Inferior parietal cortex (tissue), 1 donor: ENCODE measurements around the gene FER1L5.

ENCODE experiments used
- DNase-seq: peaks from one replicate; pipeline ENCODE4 v3.0.0-alpha.2; 2016; ENCODE audit errors: extremely low spot score

The FER1L5 gene

GRCh38 chr2:96680561-96681141, 38.1 kb downstream of the FER1L5 start:
- no peak for DNase-seq

- no peak for DNase-seq
Observed at GRCh38 chr2:96681540-96681939, 39.0 kb downstream of the FER1L5 start.

DNA sequence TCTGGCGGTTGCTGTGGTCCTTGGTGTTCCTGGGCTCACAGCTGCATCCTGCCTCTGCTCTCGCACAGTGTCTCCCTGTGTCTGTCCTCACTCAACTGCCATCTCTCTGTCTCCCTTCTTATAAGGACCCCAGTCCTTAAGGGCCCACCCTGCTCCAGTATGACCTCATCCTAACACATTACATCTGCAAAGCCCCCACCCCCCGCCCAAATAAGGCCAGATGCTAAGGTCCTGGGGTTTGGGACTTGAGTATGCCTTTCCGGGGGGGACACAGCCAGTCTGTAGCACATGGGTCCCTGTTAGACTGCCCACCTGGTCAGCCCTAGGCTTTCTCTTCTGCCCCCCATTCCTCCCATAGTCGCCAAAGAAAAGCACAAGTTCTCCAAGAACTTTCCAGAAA, 40.7 kb downstream of the FER1L5 start:
- no peak for DNase-seq

- no peak for DNase-seq
Observed at GRCh38 chr2:96683972-96684820, 41.6 kb downstream of the FER1L5 start.

DNA sequence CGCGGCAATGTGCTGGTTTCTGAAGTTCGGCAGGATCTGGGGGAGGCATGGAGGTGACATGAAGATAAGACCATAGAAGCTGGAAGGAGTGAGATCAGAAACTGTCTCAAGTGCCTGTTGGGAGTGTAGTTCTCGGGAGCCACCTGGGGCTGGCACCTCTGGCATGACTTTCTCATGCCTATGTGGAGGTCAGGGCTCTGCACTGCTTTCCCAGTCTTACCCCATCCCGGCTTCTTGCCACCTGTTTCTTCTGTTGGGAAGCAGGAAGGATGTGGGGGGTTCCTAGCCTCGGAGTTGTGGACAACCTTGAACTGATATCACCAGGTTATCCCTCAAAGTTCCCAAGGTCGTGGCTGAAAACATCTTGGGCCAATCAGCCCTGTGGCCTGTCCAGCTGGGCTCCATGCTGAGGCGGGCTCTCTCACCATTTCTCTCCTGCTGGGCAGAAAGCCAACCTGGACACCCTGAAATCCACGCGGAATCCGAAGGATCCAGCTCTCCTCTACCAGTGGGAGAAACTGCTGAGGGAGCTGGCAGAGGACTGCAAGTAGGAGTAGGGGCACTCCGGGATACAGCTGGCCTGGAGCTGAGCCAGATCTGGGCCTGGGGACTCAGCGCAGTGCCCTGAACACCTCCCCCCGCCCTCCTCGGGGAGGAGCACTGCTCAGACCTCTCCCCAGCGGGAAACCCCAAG, 42.5 kb downstream of the FER1L5 start:
- no peak for DNase-seq

DNA sequence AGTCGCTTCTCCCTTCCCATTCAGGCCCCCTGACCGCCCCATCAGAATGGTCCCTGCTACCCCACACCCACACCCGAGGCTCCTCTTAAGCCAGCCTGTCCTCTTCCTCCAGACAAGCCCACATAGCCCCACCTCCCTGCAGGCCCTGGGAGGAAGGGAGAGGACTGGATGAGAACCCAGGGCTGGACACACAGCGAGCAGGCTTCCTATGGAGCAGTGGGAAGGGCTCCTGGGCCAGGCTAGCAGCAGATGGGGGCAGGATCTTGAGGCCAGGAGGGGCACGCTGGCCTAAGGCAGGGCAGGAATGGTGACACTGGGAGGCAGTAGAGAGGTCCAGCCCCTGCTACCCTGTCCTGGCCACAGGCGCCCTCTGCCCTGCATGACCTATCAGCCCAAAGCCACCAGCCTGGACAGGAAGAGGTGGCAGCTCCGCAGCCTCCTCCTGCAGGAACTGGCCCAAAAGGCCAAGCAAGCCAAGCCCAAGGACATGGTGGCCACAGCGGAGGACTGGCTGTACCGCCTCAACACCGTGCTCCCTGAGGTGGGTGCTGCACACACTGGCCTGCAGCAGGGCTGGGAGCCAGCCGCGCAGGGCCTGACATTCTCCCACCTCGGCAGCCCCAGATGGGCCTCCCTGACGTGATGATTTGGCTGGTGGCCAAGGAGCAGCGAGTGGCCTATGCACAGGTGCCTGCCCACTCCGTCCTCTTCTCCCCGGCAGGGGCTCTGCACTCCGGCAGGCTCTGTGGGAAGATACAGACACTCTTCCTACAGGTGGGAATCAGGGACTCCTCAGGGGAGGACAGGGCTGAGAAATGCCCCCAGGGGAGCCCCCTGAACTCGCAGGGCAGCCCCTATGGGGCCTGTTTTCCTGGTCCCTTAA, 43.3 kb downstream of the FER1L5 start:
- DNase-seq = no peak

DNA sequence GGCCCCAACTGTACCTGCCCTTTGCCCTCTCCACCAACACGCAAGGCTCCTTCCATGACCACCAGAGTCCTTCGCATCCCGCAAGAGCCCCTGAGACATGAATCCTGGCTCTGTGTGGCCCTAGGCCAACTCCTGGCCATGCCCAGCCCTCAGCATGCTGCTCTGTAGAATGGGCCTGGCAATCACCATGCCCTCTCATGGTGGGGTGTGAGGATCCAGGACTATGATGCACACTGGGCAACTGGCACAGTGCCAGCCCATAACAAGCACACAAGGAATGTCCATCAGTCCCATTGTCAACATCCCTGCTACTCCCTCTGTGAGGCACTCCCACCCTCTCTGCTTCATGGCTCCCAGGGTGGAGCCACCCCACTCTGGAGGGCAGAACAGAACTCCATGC, 44.7 kb downstream of the FER1L5 start:
- no peak for DNase-seq

- DNase-seq = no peak
Observed at GRCh38 chr2:96687711-96688640, 45.4 kb downstream of the FER1L5 start.

DNA sequence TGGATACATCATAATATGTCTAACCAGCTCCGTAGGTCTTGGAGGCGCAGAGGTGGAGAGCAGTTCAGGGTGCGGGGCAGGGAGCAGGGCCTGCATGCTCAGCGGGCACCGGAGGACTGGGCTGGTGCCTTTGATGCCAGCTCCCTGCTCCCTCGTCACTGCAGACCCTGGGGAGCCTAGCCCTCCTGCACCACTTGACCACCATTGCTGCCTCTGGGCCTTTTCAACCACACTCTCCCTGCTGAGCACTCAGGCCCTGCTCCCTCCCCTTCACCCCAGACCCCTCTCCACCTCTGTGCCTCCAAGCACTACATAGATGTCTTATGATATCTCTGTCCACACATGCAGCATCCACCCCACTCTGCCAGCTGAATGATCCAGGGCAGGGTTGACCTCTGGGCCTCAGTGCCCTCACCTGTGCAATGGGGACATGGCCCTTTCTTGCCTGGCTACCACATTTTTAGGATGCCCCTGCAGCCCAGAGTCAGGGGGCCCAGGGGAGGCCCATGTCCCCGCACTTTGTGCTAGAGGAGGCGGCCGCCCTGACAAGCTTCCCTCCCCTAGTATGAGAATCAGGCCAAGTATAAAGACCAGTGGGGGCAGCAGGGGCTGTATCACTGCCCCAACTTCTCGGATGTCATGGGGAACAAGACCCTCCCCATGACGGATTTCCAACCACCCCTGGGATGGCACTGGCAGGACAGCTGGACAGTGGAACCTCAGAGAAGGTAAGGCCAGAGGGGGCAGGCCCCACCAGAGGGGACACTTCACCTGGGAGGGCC, 46.3 kb downstream of the FER1L5 start:
- DNase-seq = no peak

- no peak for DNase-seq
Observed at GRCh38 chr2:96689431-96689991, 46.9 kb downstream of the FER1L5 start.

DNA sequence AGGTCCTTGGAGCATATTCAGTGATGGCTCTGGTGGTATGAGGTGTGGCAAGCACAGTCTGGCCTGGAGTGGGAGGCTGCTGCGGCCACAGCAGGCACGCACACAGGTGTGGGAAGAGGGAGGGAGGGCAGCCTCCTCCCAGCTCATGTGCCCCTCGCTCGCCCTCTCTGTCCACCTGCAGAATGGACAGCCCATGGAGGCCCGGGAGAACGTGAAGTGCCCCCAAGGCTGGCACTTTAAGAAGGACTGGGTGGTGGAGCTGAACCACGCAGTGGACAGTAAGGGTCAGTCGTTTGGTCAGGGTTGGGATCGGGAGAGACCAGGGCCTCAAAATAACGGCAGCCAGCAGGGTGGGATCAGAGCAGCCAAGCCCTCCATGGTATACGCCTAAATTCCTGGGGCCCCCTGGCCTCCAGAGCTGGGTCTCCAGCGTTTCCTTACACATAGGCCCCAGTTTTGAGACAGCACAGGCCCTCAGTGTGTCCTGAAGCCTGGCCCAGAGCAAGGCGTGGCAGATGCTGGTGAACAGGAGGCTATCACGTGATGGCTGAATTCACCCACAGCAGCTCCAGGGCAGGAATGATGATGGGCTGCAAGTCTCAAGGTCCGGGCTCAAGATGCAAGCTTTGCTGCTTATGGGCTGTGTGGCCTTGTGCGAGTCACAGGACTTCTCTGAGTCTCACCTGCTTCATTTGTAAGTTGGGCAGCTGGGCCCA, 47.9 kb downstream of the FER1L5 start:
- DNase-seq = no peak

GRCh38 chr2:96691022-96691612, 48.6 kb downstream of the FER1L5 start:
- DNase-seq = no peak

DNA sequence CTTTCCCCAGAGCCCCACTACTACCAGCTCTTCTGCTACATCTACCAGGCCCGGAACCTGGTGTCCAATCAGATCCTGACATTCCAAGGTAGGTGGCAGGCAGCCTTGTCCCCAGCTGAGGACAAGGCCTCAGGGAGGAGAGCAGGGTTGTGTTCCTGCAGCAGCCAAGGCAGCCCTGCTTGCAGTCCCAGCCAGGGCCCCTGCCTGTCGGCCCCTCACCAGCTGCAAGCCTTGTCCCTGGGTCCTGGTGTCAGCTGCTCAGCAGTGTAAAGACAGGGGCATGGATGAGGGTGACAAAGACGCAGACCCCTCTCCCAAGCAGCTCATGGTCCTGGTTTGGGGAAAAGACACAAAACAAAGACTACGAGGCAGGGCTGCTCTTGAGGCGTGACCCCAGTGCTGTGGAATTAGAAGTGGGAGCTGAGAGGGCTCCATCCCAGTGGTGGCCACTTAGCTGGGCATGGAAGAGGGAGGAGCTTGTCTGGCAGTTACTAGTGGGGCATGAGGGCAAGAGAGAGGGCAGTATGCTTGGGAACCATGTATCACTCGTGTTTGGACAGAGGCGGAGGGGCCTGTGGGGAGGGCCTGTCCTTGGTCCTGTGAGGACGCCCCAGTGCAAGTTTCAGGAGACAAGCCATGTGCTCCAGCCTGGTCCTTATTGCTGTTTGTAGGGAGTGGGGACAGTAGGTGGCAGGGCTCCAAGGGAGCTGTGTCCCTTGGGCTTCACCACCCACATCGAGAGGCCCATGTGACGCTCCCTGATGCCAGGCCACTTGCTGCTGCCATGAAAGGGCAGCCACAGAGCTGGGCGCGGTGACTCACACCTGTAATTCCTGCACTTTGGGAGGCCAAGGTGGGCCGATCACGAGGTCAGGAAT, 49.8 kb downstream of the FER1L5 start:
- no peak for DNase-seq

- DNase-seq = no peak
Observed at GRCh38 chr2:96693286-96694200, 51.0 kb downstream of the FER1L5 start.

- no peak for DNase-seq
Observed at GRCh38 chr2:96694279-96694678, 51.7 kb downstream of the FER1L5 start.

- DNase-seq = no peak
Observed at GRCh38 chr2:96694816-96695455, 52.4 kb downstream of the FER1L5 start.
